HEK293 (cell line): ENCODE data around the gene PIGS.

Experiments
- EGR2 ChIP-seq: fragments of 450-650 bp; formaldehyde crosslinking; IDR thresholded peaks from 2 replicates; pipeline ENCODE4 v1.5.1; 2016; ENCODE audit warnings: low read depth, missing biosample characterization, missing genetic modification characterization
- GLIS2 ChIP-seq: fragments of 450-650 bp; formaldehyde crosslinking; IDR thresholded peaks from 2 replicates; pipeline ENCODE4 v1.5.1; 2016; ENCODE audit warnings: missing biosample characterization, missing genetic modification characterization
- HOXC10 ChIP-seq: sonication (generic); formaldehyde crosslinking; IDR thresholded peaks from 2 replicates; pipeline ENCODE4 v1.8.1; 2023; ENCODE audit warnings: mild to moderate bottlenecking, missing genetic modification reagents
- KLF10 ChIP-seq: fragments of 450-650 bp; IDR thresholded peaks from 2 replicates; pipeline ENCODE4 v1.5.1; 2018; ENCODE audit warnings: missing biosample characterization, mild to moderate bottlenecking, missing genetic modification characterization
- MZF1 ChIP-seq: fragments of 450-650 bp; formaldehyde crosslinking; IDR thresholded peaks from 2 replicates; pipeline ENCODE4 v1.5.1; 2017; ENCODE audit warnings: missing biosample characterization, missing genetic modification characterization, borderline replicate concordance
- TRIM28 ChIP-seq: IDR thresholded peaks from 2 replicates; pipeline ENCODE4 v1.6.1; 2011; ENCODE audit warnings: low read length, control low read depth, borderline replicate concordance
- ZBTB17 ChIP-seq: fragments of 450-650 bp; formaldehyde crosslinking; IDR thresholded peaks from 2 replicates; pipeline ENCODE4 v1.5.1; 2016; ENCODE audit warnings: missing biosample characterization, missing genetic modification characterization
- ZBTB20 ChIP-seq: fragments of 450-650 bp; formaldehyde crosslinking; IDR thresholded peaks from 2 replicates; pipeline ENCODE4 v1.5.1; 2016; ENCODE audit warnings: missing biosample characterization, missing genetic modification characterization
- ZNF112 ChIP-seq: fragments of 450-650 bp; formaldehyde crosslinking; IDR thresholded peaks from 2 replicates; pipeline ENCODE4 v1.5.0; 2017; ENCODE audit warnings: missing biosample characterization, missing genetic modification characterization
- ZNF121 ChIP-seq: fragments of 450-650 bp; formaldehyde crosslinking; IDR thresholded peaks from 2 replicates; pipeline ENCODE4 v1.5.1; 2016; ENCODE audit warnings: missing biosample characterization, missing genetic modification characterization
- ZNF140 ChIP-seq: fragments of 450-650 bp; formaldehyde crosslinking; IDR thresholded peaks from 2 replicates; pipeline ENCODE4 v1.5.1; 2016; ENCODE audit warnings: missing biosample characterization, missing genetic modification characterization
- ZNF157 ChIP-seq: fragments of 450-650 bp; formaldehyde crosslinking; IDR thresholded peaks from 2 replicates; pipeline ENCODE4 v1.5.1; 2016; ENCODE audit warnings: missing biosample characterization, missing genetic modification characterization
- ZNF169 ChIP-seq: fragments of 450-650 bp; formaldehyde crosslinking; IDR thresholded peaks from 2 replicates; pipeline ENCODE4 v1.5.1; 2016; ENCODE audit warnings: missing biosample characterization, missing genetic modification characterization
- ZNF19 ChIP-seq: fragments of 450-650 bp; formaldehyde crosslinking; IDR thresholded peaks from 2 replicates; pipeline ENCODE4; 2016; ENCODE audit warnings: missing biosample characterization, missing genetic modification characterization, low read depth
- ZNF341 ChIP-seq: fragments of 450-650 bp; formaldehyde crosslinking; IDR thresholded peaks from 2 replicates; pipeline ENCODE4; 2016; ENCODE audit warnings: low read depth, missing biosample characterization, missing genetic modification characterization
- ZNF37A ChIP-seq: fragments of 450-650 bp; IDR thresholded peaks from 2 replicates; pipeline ENCODE4 v1.5.1; 2018; ENCODE audit warnings: missing biosample characterization, missing genetic modification characterization
- ZNF394 ChIP-seq: fragments of 450-650 bp; formaldehyde crosslinking; IDR thresholded peaks from 2 replicates; pipeline ENCODE4 v1.5.1; 2016; ENCODE audit warnings: missing biosample characterization, missing genetic modification characterization, mild to moderate bottlenecking, moderate library complexity, borderline replicate concordance
- ZNF558 ChIP-seq: fragments of 450-650 bp; formaldehyde crosslinking; IDR thresholded peaks from 2 replicates; pipeline ENCODE4 v1.5.1; 2016; ENCODE audit warnings: missing biosample characterization, missing genetic modification characterization
- ZNF701 ChIP-seq: fragments of 450-650 bp; formaldehyde crosslinking; IDR thresholded peaks from 2 replicates; pipeline ENCODE4 v1.5.1; 2016; ENCODE audit warnings: missing biosample characterization, missing genetic modification characterization
- ZNF707 ChIP-seq: fragments of 450-650 bp; formaldehyde crosslinking; IDR thresholded peaks from 2 replicates; pipeline ENCODE4 v1.5.1; 2016; ENCODE audit warnings: missing biosample characterization, missing genetic modification characterization
- ZNF747 ChIP-seq: fragments of 450-650 bp; formaldehyde crosslinking; IDR thresholded peaks from 2 replicates; pipeline ENCODE4 v1.5.1; 2016; ENCODE audit warnings: missing biosample characterization, missing genetic modification characterization
- ZNF768 ChIP-seq: fragments of 450-650 bp; formaldehyde crosslinking; IDR thresholded peaks from 2 replicates; pipeline ENCODE4 v1.5.1; 2018; ENCODE audit warnings: missing biosample characterization, mild to moderate bottlenecking, missing genetic modification characterization
- ZNF843 ChIP-seq: fragments of 450-650 bp; formaldehyde crosslinking; IDR thresholded peaks from 2 replicates; pipeline ENCODE4 v1.5.1; 2016; ENCODE audit warnings: missing biosample characterization, missing genetic modification characterization
- TF ChIP-seq, protein P1 (sequence below): fragments of 450-650 bp; formaldehyde crosslinking; IDR thresholded peaks from 2 replicates; pipeline ENCODE4 v1.5.1; 2017; ENCODE audit warnings: missing biosample characterization, missing genetic modification characterization
- TF ChIP-seq, protein P2 (sequence below): fragments of 450-650 bp; formaldehyde crosslinking; IDR thresholded peaks from 2 replicates; pipeline ENCODE4 v1.5.1; 2016; ENCODE audit warnings: missing biosample characterization, missing genetic modification characterization
- TF ChIP-seq, protein P3 (sequence below): fragments of 450-650 bp; formaldehyde crosslinking; IDR thresholded peaks from 2 replicates; pipeline ENCODE4 v1.5.1; 2016; ENCODE audit warnings: missing biosample characterization, missing genetic modification characterization
- TF ChIP-seq, protein P4 (sequence below): fragments of 450-650 bp; formaldehyde crosslinking; IDR thresholded peaks from 2 replicates; pipeline ENCODE4 v1.5.1; 2016; ENCODE audit warnings: missing biosample characterization, missing genetic modification characterization
- TF ChIP-seq, protein P5 (sequence below): fragments of 450-650 bp; formaldehyde crosslinking; IDR thresholded peaks from 2 replicates; pipeline ENCODE4 v1.5.1; 2017; ENCODE audit warnings: missing biosample characterization, missing genetic modification characterization
- TF ChIP-seq, protein P6 (sequence below): fragments of 450-650 bp; formaldehyde crosslinking; IDR thresholded peaks from 2 replicates; pipeline ENCODE4 v1.5.1; 2017; ENCODE audit warnings: missing biosample characterization, missing genetic modification characterization
- TF ChIP-seq, protein P7 (sequence below): fragments of 450-650 bp; formaldehyde crosslinking; IDR thresholded peaks from 2 replicates; pipeline ENCODE4 v1.5.1; 2016; ENCODE audit warnings: missing biosample characterization, missing genetic modification characterization, low read depth

PIGS gene

DNA sequence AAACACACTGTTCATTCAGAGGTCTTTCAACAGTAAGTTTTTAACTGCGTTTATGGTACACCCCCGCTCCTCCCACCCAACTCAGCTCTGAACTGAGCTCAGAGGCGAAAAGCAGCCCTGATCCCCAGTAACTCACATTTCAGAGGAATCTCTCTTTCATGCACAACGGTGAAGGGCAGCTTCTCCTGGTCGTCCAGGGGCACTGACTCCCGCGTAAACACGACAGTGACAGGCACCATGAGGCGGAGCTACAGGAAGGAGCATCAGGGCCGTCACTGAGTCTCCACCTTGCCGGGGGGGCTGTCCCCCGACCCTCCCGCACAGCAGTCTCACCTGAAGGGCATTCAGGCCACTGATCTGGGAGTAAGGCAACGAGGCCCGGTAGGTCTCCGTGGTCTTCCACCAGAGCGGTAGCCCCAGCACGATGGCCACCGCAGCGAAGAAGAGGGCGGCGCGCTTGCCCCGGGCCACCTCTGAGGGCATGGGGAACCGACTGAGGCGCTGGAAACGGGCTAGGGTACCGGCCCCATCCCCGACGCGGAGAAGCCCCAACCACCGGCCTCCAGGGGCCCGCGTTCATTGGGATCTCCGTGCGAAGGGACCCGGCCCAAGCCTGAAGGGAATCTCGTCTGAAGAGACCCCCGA, 486 bp downstream of the PIGS start (continued):
- TF ChIP-seq, protein P1, sequence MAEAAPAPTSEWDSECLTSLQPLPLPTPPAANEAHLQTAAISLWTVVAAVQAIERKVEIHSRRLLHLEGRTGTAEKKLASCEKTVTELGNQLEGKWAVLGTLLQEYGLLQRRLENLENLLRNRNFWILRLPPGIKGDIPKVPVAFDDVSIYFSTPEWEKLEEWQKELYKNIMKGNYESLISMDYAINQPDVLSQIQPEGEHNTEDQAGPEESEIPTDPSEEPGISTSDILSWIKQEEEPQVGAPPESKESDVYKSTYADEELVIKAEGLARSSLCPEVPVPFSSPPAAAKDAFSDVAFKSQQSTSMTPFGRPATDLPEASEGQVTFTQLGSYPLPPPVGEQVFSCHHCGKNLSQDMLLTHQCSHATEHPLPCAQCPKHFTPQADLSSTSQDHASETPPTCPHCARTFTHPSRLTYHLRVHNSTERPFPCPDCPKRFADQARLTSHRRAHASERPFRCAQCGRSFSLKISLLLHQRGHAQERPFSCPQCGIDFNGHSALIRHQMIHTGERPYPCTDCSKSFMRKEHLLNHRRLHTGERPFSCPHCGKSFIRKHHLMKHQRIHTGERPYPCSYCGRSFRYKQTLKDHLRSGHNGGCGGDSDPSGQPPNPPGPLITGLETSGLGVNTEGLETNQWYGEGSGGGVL (tag by site-specific recombination) = no peak
- TF ChIP-seq ZNF843 (tag by site-specific recombination) = no peak
- peak; percentile 86; the same call in 1 of the 2 replicates for TF ChIP-seq ZBTB20 (tag by site-specific recombination)
- no peak for TF ChIP-seq ZNF157 (tag by site-specific recombination)
- no peak for TF ChIP-seq ZNF707
- TF ChIP-seq ZNF341 (tag by site-specific recombination) = peak; percentile 36; the same call in 1 of the 2 replicates
- TF ChIP-seq GLIS2 (tag by site-specific recombination) = no peak
- peak; percentile 7; the same call in 1 of the 2 replicates for TF ChIP-seq ZNF558
- TF ChIP-seq, protein P2, sequence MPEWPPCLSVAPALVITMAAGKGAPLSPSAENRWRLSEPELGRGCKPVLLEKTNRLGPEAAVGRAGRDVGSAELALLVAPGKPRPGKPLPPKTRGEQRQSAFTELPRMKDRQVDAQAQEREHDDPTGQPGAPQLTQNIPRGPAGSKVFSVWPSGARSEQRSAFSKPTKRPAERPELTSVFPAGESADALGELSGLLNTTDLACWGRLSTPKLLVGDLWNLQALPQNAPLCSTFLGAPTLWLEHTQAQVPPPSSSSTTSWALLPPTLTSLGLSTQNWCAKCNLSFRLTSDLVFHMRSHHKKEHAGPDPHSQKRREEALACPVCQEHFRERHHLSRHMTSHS = no peak
- TF ChIP-seq, protein P3, sequence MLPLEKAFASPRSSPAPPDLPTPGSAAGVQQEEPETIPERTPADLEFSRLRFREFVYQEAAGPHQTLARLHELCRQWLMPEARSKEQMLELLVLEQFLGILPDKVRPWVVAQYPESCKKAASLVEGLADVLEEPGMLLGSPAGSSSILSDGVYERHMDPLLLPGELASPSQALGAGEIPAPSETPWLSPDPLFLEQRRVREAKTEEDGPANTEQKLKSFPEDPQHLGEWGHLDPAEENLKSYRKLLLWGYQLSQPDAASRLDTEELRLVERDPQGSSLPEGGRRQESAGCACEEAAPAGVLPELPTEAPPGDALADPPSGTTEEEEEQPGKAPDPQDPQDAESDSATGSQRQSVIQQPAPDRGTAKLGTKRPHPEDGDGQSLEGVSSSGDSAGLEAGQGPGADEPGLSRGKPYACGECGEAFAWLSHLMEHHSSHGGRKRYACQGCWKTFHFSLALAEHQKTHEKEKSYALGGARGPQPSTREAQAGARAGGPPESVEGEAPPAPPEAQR (tag by site-specific recombination) = 0 out of 2 replicates have a peak, but pooled peaks have one; percentile 16
- no peak for TF ChIP-seq ZNF768
- TF ChIP-seq ZNF37A (tag by site-specific recombination) = no peak
- TF ChIP-seq, protein P4, sequence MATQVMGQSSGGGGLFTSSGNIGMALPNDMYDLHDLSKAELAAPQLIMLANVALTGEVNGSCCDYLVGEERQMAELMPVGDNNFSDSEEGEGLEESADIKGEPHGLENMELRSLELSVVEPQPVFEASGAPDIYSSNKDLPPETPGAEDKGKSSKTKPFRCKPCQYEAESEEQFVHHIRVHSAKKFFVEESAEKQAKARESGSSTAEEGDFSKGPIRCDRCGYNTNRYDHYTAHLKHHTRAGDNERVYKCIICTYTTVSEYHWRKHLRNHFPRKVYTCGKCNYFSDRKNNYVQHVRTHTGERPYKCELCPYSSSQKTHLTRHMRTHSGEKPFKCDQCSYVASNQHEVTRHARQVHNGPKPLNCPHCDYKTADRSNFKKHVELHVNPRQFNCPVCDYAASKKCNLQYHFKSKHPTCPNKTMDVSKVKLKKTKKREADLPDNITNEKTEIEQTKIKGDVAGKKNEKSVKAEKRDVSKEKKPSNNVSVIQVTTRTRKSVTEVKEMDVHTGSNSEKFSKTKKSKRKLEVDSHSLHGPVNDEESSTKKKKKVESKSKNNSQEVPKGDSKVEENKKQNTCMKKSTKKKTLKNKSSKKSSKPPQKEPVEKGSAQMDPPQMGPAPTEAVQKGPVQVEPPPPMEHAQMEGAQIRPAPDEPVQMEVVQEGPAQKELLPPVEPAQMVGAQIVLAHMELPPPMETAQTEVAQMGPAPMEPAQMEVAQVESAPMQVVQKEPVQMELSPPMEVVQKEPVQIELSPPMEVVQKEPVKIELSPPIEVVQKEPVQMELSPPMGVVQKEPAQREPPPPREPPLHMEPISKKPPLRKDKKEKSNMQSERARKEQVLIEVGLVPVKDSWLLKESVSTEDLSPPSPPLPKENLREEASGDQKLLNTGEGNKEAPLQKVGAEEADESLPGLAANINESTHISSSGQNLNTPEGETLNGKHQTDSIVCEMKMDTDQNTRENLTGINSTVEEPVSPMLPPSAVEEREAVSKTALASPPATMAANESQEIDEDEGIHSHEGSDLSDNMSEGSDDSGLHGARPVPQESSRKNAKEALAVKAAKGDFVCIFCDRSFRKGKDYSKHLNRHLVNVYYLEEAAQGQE (tag by site-specific recombination) = no peak
- TF ChIP-seq ZNF140 = no peak
- TF ChIP-seq ZNF394 (tag by site-specific recombination) = no peak
- no peak for TF ChIP-seq ZNF19
- TF ChIP-seq, protein P5, sequence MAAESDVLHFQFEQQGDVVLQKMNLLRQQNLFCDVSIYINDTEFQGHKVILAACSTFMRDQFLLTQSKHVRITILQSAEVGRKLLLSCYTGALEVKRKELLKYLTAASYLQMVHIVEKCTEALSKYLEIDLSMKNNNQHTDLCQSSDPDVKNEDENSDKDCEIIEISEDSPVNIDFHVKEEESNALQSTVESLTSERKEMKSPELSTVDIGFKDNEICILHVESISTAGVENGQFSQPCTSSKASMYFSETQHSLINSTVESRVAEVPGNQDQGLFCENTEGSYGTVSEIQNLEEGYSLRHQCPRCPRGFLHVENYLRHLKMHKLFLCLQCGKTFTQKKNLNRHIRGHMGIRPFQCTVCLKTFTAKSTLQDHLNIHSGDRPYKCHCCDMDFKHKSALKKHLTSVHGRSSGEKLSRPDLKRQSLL (tag by site-specific recombination) = no peak
- no peak for TF ChIP-seq KLF10
- TF ChIP-seq ZBTB17 (tag by site-specific recombination) = no peak
- TF ChIP-seq, protein P6, sequence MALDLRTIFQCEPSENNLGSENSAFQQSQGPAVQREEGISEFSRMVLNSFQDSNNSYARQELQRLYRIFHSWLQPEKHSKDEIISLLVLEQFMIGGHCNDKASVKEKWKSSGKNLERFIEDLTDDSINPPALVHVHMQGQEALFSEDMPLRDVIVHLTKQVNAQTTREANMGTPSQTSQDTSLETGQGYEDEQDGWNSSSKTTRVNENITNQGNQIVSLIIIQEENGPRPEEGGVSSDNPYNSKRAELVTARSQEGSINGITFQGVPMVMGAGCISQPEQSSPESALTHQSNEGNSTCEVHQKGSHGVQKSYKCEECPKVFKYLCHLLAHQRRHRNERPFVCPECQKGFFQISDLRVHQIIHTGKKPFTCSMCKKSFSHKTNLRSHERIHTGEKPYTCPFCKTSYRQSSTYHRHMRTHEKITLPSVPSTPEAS (tag by site-specific recombination) = no peak
- TF ChIP-seq ZNF121 = no peak
- TF ChIP-seq ZNF701 (tag by site-specific recombination) = no peak
- TF ChIP-seq TRIM28 = no peak
- TF ChIP-seq ZNF112 (tag by site-specific recombination) = no peak
- peak; percentile 68; the same call in 1 of the 2 replicates for TF ChIP-seq EGR2 (tag by site-specific recombination)
- TF ChIP-seq MZF1 (tag by site-specific recombination) = no peak
- TF ChIP-seq HOXC10 = no peak
- TF ChIP-seq ZNF169 (tag by site-specific recombination) = no peak
- TF ChIP-seq, protein P7, sequence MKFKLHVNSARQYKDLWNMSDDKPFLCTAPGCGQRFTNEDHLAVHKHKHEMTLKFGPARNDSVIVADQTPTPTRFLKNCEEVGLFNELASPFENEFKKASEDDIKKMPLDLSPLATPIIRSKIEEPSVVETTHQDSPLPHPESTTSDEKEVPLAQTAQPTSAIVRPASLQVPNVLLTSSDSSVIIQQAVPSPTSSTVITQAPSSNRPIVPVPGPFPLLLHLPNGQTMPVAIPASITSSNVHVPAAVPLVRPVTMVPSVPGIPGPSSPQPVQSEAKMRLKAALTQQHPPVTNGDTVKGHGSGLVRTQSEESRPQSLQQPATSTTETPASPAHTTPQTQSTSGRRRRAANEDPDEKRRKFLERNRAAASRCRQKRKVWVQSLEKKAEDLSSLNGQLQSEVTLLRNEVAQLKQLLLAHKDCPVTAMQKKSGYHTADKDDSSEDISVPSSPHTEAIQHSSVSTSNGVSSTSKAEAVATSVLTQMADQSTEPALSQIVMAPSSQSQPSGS (tag by site-specific recombination) = no peak
- no peak for TF ChIP-seq ZNF747
